HepG2 (cell line): Measurements from ENCODE around the gene TCF20. TPM values are rescaled to one million over a fixed set of nuclear protein-coding genes. Genes with fewer than 3 reads are reported as not detected.

ENCODE experiments used
- DNMT3B ChIP-seq: conservative IDR thresholded peaks from 2 replicates; pipeline ENCODE4 v1.6.1; 2016; ENCODE audit warnings: missing biosample characterization, control low read depth
- DPF2 ChIP-seq: sonication (generic); formaldehyde crosslinking; IDR thresholded peaks from 2 replicates; pipeline ENCODE4 v1.4.0; 2020; ENCODE audit warnings: mild to moderate bottlenecking, low read depth, missing genetic modification reagents, borderline replicate concordance
- GATAD1 ChIP-seq: IDR thresholded peaks from 2 replicates; pipeline ENCODE4 v1.6.1; 2016; ENCODE audit warnings: missing genetic modification reagents, missing compliant biosample characterization
- HHEX ChIP-seq: IDR thresholded peaks from 2 replicates; pipeline ENCODE4 v1.6.1; 2016; ENCODE audit warnings: control low read depth
- IKZF1 ChIP-seq: fragments of 450-650 bp; IDR thresholded peaks from 2 replicates; pipeline ENCODE4 v1.7.1; 2016
- KMT2B ChIP-seq: IDR thresholded peaks from 2 replicates; pipeline ENCODE4 v1.6.1; 2016; ENCODE audit warnings: missing genetic modification reagents, missing compliant biosample characterization
- MATR3 ChIP-seq: sonication (generic); formaldehyde crosslinking; IDR thresholded peaks from 2 replicates; pipeline ENCODE4 v1.4.0; 2020; ENCODE audit warnings: missing genetic modification reagents
- MEF2D ChIP-seq: sonication (generic); formaldehyde crosslinking; IDR thresholded peaks from 2 replicates; pipeline ENCODE4 v1.5.1; 2020; ENCODE audit warnings: mild to moderate bottlenecking, missing genetic modification reagents
- MLLT10 ChIP-seq: sonication (generic); formaldehyde crosslinking; IDR thresholded peaks from 2 replicates; pipeline ENCODE4 v1.4.0; 2020; ENCODE audit warnings: missing genetic modification reagents
- MTA3 ChIP-seq: sonication (generic); formaldehyde crosslinking; IDR thresholded peaks from 2 replicates; pipeline ENCODE4 v1.4.0; 2020; ENCODE audit warnings: missing genetic modification reagents
- NCOA1 ChIP-seq: sonication (generic); formaldehyde crosslinking; IDR thresholded peaks from 2 replicates; pipeline ENCODE4 v1.9.0; 2021; ENCODE audit warnings: missing genetic modification reagents
- REXO4 ChIP-seq: sonication (generic); formaldehyde crosslinking; IDR thresholded peaks from 2 replicates; pipeline ENCODE4 v1.8.0; 2022; ENCODE audit warnings: missing genetic modification reagents, mild to moderate bottlenecking, borderline replicate concordance
- RFX3 ChIP-seq: IDR thresholded peaks from 2 replicates; pipeline ENCODE4 v1.6.1; 2016; ENCODE audit warnings: missing biosample characterization, missing genetic modification reagents
- SRF ChIP-seq: IDR thresholded peaks from 2 replicates; pipeline ENCODE4 v1.6.1; 2011; ENCODE audit warnings: mild to moderate bottlenecking, low read depth, low read length, moderate library complexity
- TBL1XR1 ChIP-seq: fragments of 150-350 bp; IDR thresholded peaks from 2 replicates; pipeline ENCODE4 v1.6.1; 2014; ENCODE audit warnings: borderline replicate concordance, low read length; ENCODE audit not compliant: partially characterized antibody
- TCF7L2 ChIP-seq: IDR thresholded peaks from 2 replicates; pipeline ENCODE4 v1.6.1; 2011; ENCODE audit warnings: mild to moderate bottlenecking, low read depth, low read length, moderate library complexity
- ZFP36L2 ChIP-seq: sonication (generic); formaldehyde crosslinking; IDR thresholded peaks from 2 replicates; pipeline ENCODE4 v1.4.0; 2020; ENCODE audit warnings: missing genetic modification reagents
- ZMYM3 ChIP-seq: sonication (generic); formaldehyde crosslinking; IDR thresholded peaks from 2 replicates; pipeline ENCODE4 v1.5.1; 2020; ENCODE audit warnings: mild to moderate bottlenecking, missing genetic modification reagents
- ZNF530 ChIP-seq: sonication (generic); formaldehyde crosslinking; IDR thresholded peaks from 2 replicates; pipeline ENCODE4 v1.5.0; 2020; ENCODE audit warnings: low read depth, mild to moderate bottlenecking, missing genetic modification reagents
- ZNF552 ChIP-seq: sonication (generic); formaldehyde crosslinking; IDR thresholded peaks from 2 replicates; pipeline ENCODE4 v1.9.0; 2022; ENCODE audit warnings: missing genetic modification reagents, mild to moderate bottlenecking, borderline replicate concordance
- ZNF569 ChIP-seq: sonication (generic); formaldehyde crosslinking; IDR thresholded peaks from 2 replicates; pipeline ENCODE4 v1.5.0; 2020; ENCODE audit warnings: mild to moderate bottlenecking, missing genetic modification reagents, moderate library complexity, borderline replicate concordance
- ZNF761 ChIP-seq: sonication (generic); formaldehyde crosslinking; conservative IDR thresholded peaks from 2 replicates; pipeline ENCODE4 v1.4.0; 2020; ENCODE audit warnings: mild to moderate bottlenecking, missing genetic modification reagents
- polyA plus RNA-seq, 8 experiments: library from polyadenylated mRNA; depleted of rRNA in 3 of 8; stranded (reverse) in 7 of 8; unstranded in 1 of 8; fragments of >200 nt; fragmentation: Illumina TruSeq in 4 of 8; extraction: Trizol in 4 of 8; gene quantifications; 2 replicates each; pipeline versions ENCODE4 v1.2.1 to v1.2.3, GENCODE V29; 2011 to 2016; ENCODE audit warnings: low read depth in 4 of 8, missing spikeins in 1 of 8, mixed read lengths in 1 of 8; ENCODE audit not compliant: insufficient read depth in 1 of 8
- total RNA-seq, 5 experiments: library from RNA; depleted of rRNA; stranded (reverse); fragments of >200 nt; fragmentation: Illumina TruSeq; extraction: Trizol; gene quantifications; 2 replicates each; pipeline ENCODE4 v1.2.3, GENCODE V29; 2016; ENCODE audit warnings: low read depth in 1 of 5
- TF ChIP-seq, protein P1 (sequence below): sonication (generic); formaldehyde crosslinking; IDR thresholded peaks from 2 replicates; pipeline ENCODE4 v1.4.0; 2020; ENCODE audit warnings: missing genetic modification reagents
- TF ChIP-seq, protein P2 (sequence below): sonication (generic); formaldehyde crosslinking; conservative IDR thresholded peaks from 2 replicates; pipeline ENCODE4 v1.8.0; 2022; ENCODE audit warnings: low read depth, missing genetic modification reagents
- TF ChIP-seq, protein P3 (sequence below): conservative IDR thresholded peaks from 2 replicates; pipeline ENCODE4 v1.6.1; 2018; ENCODE audit warnings: missing genetic modification reagents
- TF ChIP-seq, protein P4 (sequence below): sonication (generic); formaldehyde crosslinking; IDR thresholded peaks from 2 replicates; pipeline ENCODE4 v1.4.0; 2020; ENCODE audit warnings: mild to moderate bottlenecking, missing genetic modification reagents

TCF20 gene
- total and polyA plus RNA-seq, 2 of the 13 experiments (the other 11 are each of a cell fraction or from before 2014, with no cell fraction given): 12.8 to 23.7 TPM

DNA sequence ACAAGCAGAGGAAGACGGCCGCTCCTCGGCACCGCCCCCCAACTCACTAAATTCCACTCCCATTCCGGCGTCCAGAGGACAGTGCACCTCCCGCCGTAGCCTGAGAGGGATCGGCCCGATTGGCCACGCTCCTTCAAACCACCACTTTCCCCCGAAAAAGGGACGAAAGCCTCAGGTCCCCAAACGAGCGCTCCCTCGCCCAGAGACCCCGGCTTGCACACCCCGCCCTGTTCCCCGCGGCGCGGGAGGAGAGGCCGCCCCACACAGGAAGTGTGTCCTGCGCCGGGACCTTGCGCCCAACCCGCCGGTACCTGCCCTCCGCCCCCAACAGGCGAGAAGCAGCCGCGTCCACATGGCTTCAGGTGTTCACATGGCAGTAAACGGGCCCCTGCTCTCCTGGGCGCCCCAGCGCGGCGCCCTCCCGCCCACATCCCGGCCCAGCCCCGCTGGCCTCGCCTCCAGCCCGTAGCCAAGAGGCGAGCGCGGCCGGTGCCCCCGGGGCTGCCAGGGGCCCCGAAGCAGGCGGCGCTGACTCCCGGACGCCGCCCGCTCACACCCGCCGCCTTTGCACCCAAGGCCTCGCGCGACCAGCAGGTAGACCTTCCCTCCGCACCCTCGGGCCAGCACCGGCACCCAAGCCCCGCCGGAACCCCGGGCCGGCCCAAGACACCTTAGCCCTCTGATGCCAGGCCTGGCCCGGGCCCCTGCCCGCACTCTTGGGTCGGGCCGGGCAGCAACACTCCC lies 849 bp downstream of the TCF20 start (continued):
- TF ChIP-seq KMT2B (CRISPR knock-in tag) (peak; percentile 61; the same call in 1 of the 2 replicates), RFX3 (no peak), TBL1XR1 (no peak), MLLT10 (no peak), ZNF552 (no peak), MATR3 (no peak), DPF2 (CRISPR knock-in tag) (no peak), SRF (no peak), IKZF1 (no peak), MTA3 (CRISPR knock-in tag) (no peak), REXO4 (CRISPR knock-in tag) (no peak), ZNF530 (CRISPR knock-in tag) (no peak), ZNF569 (CRISPR knock-in tag) (no peak), NCOA1 (CRISPR knock-in tag) (no peak), MEF2D (CRISPR knock-in tag) (peak; percentile 41; the same call in 1 of the 2 replicates), DNMT3B (CRISPR knock-in tag) (no peak), ZNF761 (CRISPR knock-in tag) (no peak), ZMYM3 (CRISPR knock-in tag) (no peak), ZFP36L2 (CRISPR knock-in tag) (no peak), GATAD1 (CRISPR knock-in tag) (peak; percentile 36; the same call in 1 of the 2 replicates), HHEX (CRISPR knock-in tag) (no peak), TCF7L2 (no peak)
- TF ChIP-seq, protein P1, sequence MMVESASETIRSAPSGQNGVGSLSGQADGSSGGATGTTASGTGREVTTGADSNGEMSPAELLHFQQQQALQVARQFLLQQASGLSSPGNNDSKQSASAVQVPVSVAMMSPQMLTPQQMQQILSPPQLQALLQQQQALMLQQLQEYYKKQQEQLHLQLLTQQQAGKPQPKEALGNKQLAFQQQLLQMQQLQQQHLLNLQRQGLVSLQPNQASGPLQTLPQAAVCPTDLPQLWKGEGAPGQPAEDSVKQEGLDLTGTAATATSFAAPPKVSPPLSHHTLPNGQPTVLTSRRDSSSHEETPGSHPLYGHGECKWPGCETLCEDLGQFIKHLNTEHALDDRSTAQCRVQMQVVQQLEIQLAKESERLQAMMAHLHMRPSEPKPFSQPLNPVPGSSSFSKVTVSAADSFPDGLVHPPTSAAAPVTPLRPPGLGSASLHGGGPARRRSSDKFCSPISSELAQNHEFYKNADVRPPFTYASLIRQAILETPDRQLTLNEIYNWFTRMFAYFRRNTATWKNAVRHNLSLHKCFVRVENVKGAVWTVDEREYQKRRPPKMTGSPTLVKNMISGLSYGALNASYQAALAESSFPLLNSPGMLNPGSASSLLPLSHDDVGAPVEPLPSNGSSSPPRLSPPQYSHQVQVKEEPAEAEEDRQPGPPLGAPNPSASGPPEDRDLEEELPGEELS (CRISPR knock-in tag): peak; percentile 52
- TF ChIP-seq, protein P2, sequence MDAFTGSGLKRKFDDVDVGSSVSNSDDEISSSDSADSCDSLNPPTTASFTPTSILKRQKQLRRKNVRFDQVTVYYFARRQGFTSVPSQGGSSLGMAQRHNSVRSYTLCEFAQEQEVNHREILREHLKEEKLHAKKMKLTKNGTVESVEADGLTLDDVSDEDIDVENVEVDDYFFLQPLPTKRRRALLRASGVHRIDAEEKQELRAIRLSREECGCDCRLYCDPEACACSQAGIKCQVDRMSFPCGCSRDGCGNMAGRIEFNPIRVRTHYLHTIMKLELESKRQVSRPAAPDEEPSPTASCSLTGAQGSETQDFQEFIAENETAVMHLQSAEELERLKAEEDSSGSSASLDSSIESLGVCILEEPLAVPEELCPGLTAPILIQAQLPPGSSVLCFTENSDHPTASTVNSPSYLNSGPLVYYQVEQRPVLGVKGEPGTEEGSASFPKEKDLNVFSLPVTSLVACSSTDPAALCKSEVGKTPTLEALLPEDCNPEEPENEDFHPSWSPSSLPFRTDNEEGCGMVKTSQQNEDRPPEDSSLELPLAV: no peak
- TF ChIP-seq, protein P3, sequence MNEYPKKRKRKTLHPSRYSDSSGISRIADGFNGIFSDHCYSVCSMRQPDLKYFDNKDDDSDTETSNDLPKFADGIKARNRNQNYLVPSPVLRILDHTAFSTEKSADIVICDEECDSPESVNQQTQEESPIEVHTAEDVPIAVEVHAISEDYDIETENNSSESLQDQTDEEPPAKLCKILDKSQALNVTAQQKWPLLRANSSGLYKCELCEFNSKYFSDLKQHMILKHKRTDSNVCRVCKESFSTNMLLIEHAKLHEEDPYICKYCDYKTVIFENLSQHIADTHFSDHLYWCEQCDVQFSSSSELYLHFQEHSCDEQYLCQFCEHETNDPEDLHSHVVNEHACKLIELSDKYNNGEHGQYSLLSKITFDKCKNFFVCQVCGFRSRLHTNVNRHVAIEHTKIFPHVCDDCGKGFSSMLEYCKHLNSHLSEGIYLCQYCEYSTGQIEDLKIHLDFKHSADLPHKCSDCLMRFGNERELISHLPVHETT (CRISPR knock-in tag): peak; percentile 53; the same call in 1 of the 2 replicates
- TF ChIP-seq, protein P4, sequence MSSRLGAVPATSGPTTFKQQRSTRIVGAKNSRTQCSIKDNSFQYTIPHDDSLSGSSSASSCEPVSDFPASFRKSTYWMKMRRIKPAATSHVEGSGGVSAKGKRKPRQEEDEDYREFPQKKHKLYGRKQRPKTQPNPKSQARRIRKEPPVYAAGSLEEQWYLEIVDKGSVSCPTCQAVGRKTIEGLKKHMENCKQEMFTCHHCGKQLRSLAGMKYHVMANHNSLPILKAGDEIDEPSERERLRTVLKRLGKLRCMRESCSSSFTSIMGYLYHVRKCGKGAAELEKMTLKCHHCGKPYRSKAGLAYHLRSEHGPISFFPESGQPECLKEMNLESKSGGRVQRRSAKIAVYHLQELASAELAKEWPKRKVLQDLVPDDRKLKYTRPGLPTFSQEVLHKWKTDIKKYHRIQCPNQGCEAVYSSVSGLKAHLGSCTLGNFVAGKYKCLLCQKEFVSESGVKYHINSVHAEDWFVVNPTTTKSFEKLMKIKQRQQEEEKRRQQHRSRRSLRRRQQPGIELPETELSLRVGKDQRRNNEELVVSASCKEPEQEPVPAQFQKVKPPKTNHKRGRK (CRISPR knock-in tag): no peak
